ENCODE results near the gene INPP4B. TPM values are rescaled to one million over a fixed set of nuclear protein-coding genes. Genes with fewer than 3 reads are reported as not detected.

The INPP4B gene
- total RNA-seq, 1 experiment from 2014 or later: 14.3 TPM

DNA sequence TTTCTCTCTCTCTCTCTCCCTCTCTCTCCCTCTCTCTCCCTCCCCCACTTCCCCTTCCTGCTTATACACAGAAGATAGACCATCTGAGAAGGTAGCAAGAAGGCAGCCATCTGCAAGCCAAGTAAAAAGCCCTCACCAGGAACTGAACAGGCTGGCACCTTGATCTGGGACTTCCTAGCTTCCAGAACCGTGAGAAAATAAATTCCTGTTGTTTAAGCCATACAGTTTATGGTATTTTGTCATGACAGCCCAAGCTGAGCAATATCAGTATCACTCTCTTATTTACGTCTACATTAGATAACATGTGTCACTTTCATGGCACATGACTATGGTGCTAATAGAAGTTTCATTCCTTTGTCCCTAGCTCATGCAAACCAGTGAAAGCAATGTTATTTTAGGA is 581.1 kb downstream of the INPP4B start (continued):
- no peak for TF ChIP-seq YY1 (IDR thresholded peaks at IDR 0.05; ENCODE audit: extremely low read depth, insufficient replicate concordance, low read depth, low read length)

DNA sequence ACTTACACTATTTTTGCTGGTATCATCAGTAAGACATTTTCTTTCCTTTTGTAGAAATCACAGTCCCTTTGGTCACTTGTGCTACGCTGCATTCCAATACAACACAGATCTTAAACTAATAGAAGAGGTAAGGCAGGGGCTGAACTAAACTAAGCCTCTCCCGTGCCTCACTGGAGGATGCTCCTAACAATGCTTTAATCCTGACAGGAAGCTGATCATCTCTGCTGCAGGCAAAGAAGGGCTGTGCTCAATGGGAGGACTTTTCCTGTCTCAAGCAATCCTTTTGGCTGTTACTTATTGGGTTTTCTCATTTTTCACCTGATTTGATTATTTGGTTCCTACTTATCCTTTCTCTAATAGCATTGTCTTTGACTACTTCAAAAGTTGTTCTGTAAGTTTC is 583.1 kb downstream of the INPP4B start:
- no peaks in the 10 kb centered on the region for H3K9me2 ChIP-seq (ENCODE audit: insufficient read depth)
- no peak for TF ChIP-seq ZNF274 (IDR thresholded peaks at IDR 0.05; ENCODE audit: low read depth, low read length)
- no peak for TF ChIP-seq TCF7L2 (IDR thresholded peaks at IDR 0.05; ENCODE audit: borderline replicate concordance, extremely low read depth, insufficient read depth, insufficient read length)
- no peak for TF ChIP-seq POLR2AphosphoS5 (IDR thresholded peaks at IDR 0.05; ENCODE audit: low read depth, low read length)
- no peak for TF ChIP-seq MAX (IDR thresholded peaks at IDR 0.05)
- TF ChIP-seq SIN3A (IDR thresholded peaks at IDR 0.05; ENCODE audit: low read depth): no peak
- TF ChIP-seq, protein P1, sequence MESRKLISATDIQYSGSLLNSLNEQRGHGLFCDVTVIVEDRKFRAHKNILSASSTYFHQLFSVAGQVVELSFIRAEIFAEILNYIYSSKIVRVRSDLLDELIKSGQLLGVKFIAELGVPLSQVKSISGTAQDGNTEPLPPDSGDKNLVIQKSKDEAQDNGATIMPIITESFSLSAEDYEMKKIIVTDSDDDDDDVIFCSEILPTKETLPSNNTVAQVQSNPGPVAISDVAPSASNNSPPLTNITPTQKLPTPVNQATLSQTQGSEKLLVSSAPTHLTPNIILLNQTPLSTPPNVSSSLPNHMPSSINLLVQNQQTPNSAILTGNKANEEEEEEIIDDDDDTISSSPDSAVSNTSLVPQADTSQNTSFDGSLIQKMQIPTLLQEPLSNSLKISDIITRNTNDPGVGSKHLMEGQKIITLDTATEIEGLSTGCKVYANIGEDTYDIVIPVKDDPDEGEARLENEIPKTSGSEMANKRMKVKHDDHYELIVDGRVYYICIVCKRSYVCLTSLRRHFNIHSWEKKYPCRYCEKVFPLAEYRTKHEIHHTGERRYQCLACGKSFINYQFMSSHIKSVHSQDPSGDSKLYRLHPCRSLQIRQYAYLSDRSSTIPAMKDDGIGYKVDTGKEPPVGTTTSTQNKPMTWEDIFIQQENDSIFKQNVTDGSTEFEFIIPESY (IDR thresholded peaks at IDR 0.05; ENCODE audit: extremely low read depth, insufficient replicate concordance, low read length): no peak
- TF ChIP-seq SRF (IDR thresholded peaks at IDR 0.05; ENCODE audit: low read depth): no peak
- TF ChIP-seq JUND (IDR thresholded peaks at IDR 0.05): no peak
- TF ChIP-seq EZH2 (IDR thresholded peaks at IDR 0.05): no peak
- TF ChIP-seq ZFX (IDR thresholded peaks at IDR 0.05): no peak
- TF ChIP-seq, protein P2, sequence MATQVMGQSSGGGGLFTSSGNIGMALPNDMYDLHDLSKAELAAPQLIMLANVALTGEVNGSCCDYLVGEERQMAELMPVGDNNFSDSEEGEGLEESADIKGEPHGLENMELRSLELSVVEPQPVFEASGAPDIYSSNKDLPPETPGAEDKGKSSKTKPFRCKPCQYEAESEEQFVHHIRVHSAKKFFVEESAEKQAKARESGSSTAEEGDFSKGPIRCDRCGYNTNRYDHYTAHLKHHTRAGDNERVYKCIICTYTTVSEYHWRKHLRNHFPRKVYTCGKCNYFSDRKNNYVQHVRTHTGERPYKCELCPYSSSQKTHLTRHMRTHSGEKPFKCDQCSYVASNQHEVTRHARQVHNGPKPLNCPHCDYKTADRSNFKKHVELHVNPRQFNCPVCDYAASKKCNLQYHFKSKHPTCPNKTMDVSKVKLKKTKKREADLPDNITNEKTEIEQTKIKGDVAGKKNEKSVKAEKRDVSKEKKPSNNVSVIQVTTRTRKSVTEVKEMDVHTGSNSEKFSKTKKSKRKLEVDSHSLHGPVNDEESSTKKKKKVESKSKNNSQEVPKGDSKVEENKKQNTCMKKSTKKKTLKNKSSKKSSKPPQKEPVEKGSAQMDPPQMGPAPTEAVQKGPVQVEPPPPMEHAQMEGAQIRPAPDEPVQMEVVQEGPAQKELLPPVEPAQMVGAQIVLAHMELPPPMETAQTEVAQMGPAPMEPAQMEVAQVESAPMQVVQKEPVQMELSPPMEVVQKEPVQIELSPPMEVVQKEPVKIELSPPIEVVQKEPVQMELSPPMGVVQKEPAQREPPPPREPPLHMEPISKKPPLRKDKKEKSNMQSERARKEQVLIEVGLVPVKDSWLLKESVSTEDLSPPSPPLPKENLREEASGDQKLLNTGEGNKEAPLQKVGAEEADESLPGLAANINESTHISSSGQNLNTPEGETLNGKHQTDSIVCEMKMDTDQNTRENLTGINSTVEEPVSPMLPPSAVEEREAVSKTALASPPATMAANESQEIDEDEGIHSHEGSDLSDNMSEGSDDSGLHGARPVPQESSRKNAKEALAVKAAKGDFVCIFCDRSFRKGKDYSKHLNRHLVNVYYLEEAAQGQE (IDR thresholded peaks at IDR 0.05; ENCODE audit: low read depth): no peak
- TF ChIP-seq YY1 (IDR thresholded peaks at IDR 0.05; ENCODE audit: extremely low read depth, insufficient replicate concordance, low read depth, low read length): no peak
- no peak for TF ChIP-seq POLR2A (IDR thresholded peaks at IDR 0.05; ENCODE audit: borderline replicate concordance, extremely low read depth, insufficient read depth, insufficient read length)
- TF ChIP-seq FOSL1 (IDR thresholded peaks at IDR 0.05; ENCODE audit: low read depth): no peak
- TF ChIP-seq ELF1 (IDR thresholded peaks at IDR 0.05; ENCODE audit: borderline replicate concordance, low read depth): no peak
- no peak for TF ChIP-seq CEBPB (IDR thresholded peaks at IDR 0.05; ENCODE audit: low read depth)
- TF ChIP-seq EZH2phosphoT487 (IDR thresholded peaks at IDR 0.05; ENCODE audit: borderline replicate concordance): no peak
- no peak for TF ChIP-seq SP1 (IDR thresholded peaks at IDR 0.05; ENCODE audit: low read depth)
- no peak for TF ChIP-seq CBX3 (IDR thresholded peaks at IDR 0.05; ENCODE audit: low read depth)
- CTCF ChIA-PET: no interaction called here
- no peaks in the 10 kb centered on the region for H3K79me2 ChIP-seq (ENCODE audit: insufficient read depth, low read length)
- H3K4me3 ChIP-seq (replicated peaks in 1 of 2; ENCODE audit: low read depth in 1 of 2, low read length in 2 of 2): no peak overlapping the region
- no TSS peak for BruUV-seq (replicated peaks)
- H3K4me2 ChIP-seq (ENCODE audit: low read length): no peak overlapping the region
- no peaks in the 10 kb centered on the region for H3K36me3 ChIP-seq (ENCODE audit: control insufficient read depth in 1 of 2, insufficient read depth in 2 of 2, low read length in 2 of 2)
- no peaks in the 10 kb centered on the region for H3K9me3 ChIP-seq (ENCODE audit: control insufficient read depth in 1 of 2, insufficient read depth in 1 of 2, low read depth in 1 of 2, low read length in 2 of 2)
- DNase-seq (ENCODE audit: low read depth, low spot score) (no peak), ATAC-seq (no peak)
- no peak overlapping the region for H3K9ac ChIP-seq (ENCODE audit: low read length)
- no peaks in the 10 kb centered on the region for H3K27me3 ChIP-seq (ENCODE audit: insufficient read depth, low read length)
- H4K20me1 ChIP-seq (ENCODE audit: insufficient read depth): no peaks in the 10 kb centered on the region
- H2AFZ ChIP-seq (ENCODE audit: low read depth, low read length, poor library complexity, severe bottlenecking): no peak overlapping the region
- POLR2A ChIA-PET: no interaction called here
- H3K4me1 ChIP-seq (ENCODE audit: control insufficient read depth in 1 of 2, insufficient read depth in 2 of 2, low read length in 2 of 2): peaks cover 20 to 28% of the 10 kb centered on the region in 2 experiments
- RAD21 ChIA-PET (ENCODE audit: low non-redundant PET in 1 of 2, low total read pairs in 2 of 2, uncharacterized antibody in 2 of 2, unreplicated experiment in 2 of 2): no interaction called here
- intact Hi-C loops (cut with micrococcal nuclease): no loop called here
- H3K27ac ChIP-seq (ENCODE audit: low read depth, low read length): no peak overlapping the region
